Measurements from ENCODE around the gene PRR5L. TPM values are rescaled to one million over a fixed set of nuclear protein-coding genes. Genes with fewer than 3 reads are reported as not detected.

PRR5L gene
- total RNA-seq, 1 donor: 0.54 TPM

GRCh38 chr11:36426226-36426848 is 130.2 kb downstream of the PRR5L start:
- TF ChIP-seq CTCF (IDR thresholded peaks at IDR 0.05; ENCODE audit: insufficient read depth, low read length): no peak

GRCh38 chr11:36427079-36427478 is 131.0 kb downstream of the PRR5L start:
- no peak for TF ChIP-seq CTCF (IDR thresholded peaks at IDR 0.05; ENCODE audit: insufficient read depth, low read length)
- no peak overlapping the region for H3K4me3 ChIP-seq (ENCODE audit: low read depth, low read length)
- peak; percentile 24 for DNase-seq (ENCODE audit: low read depth)

More at GRCh38 chr11:36426226-36426848, 130.2 kb downstream of the PRR5L start:
- DNase-seq (ENCODE audit: low read depth): no peak
- H3K4me3 ChIP-seq (ENCODE audit: low read depth, low read length): no peak overlapping the region

- no peak for DNase-seq (ENCODE audit: low read depth)
- no peak for TF ChIP-seq CTCF (IDR thresholded peaks at IDR 0.05; ENCODE audit: insufficient read depth, low read length)
- H3K4me3 ChIP-seq (ENCODE audit: low read depth, low read length): no peak overlapping the region
Observed at GRCh38 chr11:36427876-36428275, 131.8 kb downstream of the PRR5L start.

- peak; percentile 97 for DNase-seq (ENCODE audit: low read depth)
- TF ChIP-seq CTCF (IDR thresholded peaks at IDR 0.05; ENCODE audit: insufficient read depth, low read length): peak; percentile 28
- no peak overlapping the region for H3K4me3 ChIP-seq (ENCODE audit: low read depth, low read length)
Observed at GRCh38 chr11:36431429-36432092, 135.5 kb downstream of the PRR5L start.

GRCh38 chr11:36432093-36432469 is 136.0 kb downstream of the PRR5L start:
- no peak for TF ChIP-seq CTCF (IDR thresholded peaks at IDR 0.05; ENCODE audit: insufficient read depth, low read length)
- DNase-seq (ENCODE audit: low read depth): no peak
- H3K4me3 ChIP-seq (ENCODE audit: low read depth, low read length): no peak overlapping the region

GRCh38 chr11:36432738-36433137 is 136.7 kb downstream of the PRR5L start:
- H3K4me3 ChIP-seq (ENCODE audit: low read depth, low read length): no peak overlapping the region
- no peak for DNase-seq (ENCODE audit: low read depth)
- TF ChIP-seq CTCF (IDR thresholded peaks at IDR 0.05; ENCODE audit: insufficient read depth, low read length): no peak

Data from fibroblast of the aortic adventitia (primary cell).